DMS114 treated with DMSO at 0.1 percent for 48 hours (cell line): Measurements from ENCODE around the gene ZC2HC1B.

Experiments
- DNase-seq: peaks from one replicate; lab custom pipeline; 2025; ENCODE audit not compliant: unreplicated experiment; lab: John Stamatoyannopoulos, UW

Gene ZC2HC1B

DNA sequence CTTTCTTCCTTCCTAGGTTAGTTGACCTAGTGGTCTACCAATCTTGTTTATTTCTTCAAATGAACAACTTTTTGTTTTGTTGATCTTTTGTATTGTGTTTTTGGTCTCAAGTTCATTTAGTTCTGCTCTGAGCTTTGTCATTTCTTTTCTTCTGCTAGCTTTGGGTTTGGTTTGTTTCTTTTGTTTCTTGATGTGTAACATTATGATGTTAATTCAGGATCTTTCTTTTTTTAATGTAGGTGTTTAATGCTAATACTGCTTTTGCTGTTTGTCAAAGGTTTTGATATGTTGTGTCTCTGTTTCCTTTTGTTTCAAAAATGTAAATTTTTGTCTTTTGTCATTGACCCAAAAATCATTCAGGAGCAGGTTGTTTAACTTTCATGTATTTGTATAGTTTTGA, 65.7 kb downstream of the ZC2HC1B start:
- no peak for DNase-seq

DNA sequence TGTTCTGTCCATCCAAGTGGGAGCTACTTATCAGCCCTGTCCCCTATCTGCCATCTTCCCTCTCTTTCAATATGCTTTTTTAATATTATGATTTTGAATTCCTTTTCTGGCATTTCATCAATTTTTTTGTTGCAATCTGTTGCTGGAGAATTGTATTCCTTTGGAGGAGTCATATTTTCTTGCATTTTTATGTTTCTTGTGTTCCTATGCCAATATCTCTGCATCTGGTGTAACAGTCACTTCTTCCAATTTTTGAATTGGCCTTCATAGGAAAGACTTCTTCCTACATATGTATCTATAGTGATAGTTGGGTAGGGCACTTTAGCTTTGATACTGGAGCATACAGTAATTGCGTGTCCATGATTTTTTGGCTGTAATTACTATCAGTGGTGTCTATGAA, 70.1 kb downstream of the ZC2HC1B start:
- no peak for DNase-seq

DNA sequence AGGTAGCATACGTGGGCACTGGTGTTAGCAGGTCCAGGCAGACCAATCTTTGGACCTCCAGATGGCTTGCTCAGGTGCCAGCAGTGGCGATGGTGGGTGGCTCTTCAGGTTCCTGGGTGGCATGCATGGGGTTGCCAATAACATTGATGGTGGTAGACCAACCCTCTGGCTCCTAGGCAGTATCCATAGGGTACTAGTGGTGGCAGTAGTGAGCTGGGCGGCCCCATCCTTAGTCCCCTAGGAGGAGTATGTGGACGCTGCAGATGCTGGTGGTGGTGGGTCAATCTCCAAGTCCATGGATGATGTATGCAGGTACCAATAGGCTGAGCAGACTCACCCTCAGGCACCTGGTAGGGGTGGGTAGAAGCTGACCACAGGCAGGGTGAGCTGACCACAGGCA, 70.6 kb downstream of the ZC2HC1B start:
- DNase-seq: no peak

DNA sequence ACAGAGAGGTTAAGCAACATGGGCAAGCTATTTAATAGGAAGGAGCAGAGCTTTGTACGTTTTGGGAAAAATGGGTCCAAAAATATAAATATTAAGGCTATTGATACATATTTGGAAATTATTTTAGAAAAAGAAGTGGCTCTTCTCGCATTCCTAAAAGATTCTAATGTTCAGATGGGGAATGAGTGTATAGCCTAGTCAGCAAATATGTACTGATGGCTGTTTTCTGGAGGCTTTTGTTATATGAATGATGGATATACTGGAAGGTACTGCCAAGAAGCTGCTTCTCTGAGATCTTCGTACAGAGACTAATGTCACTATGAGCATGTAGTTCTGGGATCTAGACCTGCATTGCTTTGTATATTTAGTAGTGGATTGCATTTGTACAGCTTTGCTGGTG, 72.1 kb downstream of the ZC2HC1B start:
- no peak for DNase-seq

DNA sequence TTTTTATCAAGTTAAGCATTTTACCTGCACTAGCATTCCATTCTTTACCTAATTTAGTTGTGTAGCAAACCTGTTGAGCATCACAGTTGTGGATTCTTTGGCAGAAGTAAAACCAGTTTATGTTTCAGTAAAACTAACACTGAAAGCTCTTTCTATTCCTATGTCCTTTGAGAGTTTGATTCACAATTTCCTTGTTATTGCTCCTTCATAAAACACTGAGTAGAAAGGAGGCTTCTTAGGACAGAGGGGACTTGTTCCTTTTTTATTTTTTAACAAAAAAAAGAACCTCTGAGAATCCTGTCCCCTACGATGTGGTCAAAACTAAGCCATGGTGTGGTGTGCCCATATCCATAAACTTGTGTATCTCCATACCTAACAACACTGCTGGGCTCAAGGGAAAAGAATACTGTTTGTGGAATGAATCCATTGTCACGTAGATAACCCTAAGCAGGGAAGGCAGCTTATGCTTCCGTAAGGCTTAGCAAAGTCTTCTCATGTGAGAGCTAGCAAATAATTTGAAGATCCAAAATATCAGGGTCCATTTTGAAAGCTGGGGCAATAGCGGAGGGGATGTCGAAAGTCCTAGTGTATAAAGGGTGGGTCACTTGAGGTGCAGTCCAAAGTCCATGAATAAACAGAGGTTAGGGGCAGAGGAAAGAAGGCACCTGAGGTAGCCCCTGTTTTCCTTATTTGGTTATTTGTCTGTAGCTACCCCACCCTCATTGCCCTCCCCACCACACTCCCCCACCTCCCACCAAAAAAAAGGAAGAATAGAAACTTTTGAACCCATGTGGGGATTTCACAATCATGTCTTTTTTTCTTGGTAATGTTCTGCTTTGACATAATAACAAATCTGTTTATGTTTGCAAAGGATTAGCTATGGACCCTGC, 72.7 kb downstream of the ZC2HC1B start:
- DNase-seq: no peak

DNA sequence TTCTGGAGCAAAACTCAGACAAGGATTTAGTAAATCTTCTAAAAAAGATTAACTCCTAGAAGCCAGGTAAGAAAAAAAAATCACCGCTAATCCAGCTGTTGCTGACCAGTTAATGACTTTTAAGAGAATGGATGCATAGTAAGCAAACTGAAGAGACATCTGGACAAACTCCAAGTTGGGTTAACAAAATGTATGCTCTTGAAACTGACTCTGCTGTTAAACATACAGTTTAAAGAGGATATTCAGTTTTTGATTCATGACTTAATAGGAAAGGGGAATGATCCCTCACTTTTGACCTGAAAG, 73.3 kb downstream of the ZC2HC1B start:
- no peak for DNase-seq

DNA sequence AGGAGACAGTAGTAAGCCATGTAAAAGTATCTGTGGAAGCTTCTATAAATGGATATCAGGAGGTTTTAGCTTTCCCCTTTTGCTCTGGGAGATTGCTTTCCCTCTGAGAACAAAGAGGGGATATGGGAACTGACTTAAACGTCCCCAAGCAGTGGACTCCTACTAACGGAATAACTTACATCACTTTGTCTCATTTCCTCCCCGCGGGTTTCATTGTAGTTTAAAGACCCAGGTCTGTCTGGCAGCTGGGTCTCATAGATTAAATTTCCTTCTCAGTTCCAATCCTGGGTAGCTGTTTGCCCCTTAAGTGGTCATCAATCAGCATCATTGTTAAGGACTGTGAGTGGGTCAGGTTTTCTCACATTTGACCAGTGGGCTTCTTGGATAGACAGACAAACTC, 75.1 kb downstream of the ZC2HC1B start:
- DNase-seq: no peak

DNA sequence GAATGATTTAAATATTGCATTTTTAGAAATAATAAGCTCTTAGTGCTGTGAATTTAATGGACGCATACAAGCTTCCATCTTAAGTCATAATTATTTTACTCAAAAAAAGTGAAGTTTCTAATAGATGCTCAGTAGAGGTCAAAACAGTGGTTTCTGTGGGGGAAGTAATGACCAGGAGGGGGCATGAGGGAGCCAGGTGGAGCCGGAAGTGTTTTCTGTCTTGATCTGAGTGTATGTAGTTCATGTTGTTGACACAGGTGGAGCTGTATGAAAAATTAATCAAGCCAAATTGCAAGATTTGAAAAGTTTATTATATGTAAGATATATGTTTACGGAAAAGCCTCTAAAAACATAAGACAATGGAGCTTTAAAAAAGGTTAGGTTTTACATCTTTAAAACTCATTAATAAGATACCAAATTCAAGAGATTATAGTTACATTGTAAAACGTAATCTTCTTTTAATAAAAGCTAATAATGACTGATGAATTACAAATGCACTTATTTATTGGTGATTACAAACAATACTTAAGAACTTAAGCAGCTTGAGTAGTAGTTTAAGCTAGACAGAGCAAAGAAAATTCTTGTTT, 75.8 kb downstream of the ZC2HC1B start:
- DNase-seq: peak; percentile 2

DNA sequence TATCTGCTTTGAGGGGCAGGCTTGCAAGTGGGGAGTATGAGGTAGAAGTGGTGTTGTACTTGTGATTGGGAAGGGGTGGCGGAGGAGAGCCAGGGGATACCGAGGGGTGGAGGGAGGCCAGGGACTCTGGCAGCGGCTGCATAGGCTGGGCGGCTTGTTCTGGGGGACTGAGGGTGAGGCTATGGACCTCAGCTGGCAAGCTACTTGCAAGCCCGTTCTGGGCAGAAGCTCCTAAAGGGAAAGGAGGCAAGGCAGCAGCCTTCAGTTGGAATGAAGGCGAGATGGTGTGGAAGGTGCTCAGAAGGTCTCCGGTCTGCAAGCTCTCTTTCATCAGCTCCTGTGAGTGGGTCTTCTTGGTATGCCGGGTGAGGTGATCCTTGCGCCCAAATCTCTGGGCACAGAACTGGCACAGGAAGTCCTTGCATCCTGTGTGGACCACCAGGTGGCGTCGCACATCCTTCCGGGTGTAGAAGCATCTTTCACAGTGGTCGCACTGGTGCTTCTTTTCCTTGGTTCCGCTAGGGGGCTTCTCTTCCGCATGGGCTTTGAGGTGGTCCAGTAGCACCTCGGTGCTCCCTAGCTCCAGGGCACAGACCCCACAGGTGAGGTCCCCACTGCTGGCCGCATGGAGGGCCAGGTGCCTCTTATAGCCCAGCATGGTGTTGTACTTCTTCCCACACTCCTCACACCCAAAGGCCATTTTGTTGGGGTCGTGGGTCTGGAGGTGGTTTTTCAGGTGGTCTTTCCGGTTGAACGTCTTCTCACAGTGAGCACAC, 77.8 kb downstream of the ZC2HC1B start:
- DNase-seq: no peak

DNA sequence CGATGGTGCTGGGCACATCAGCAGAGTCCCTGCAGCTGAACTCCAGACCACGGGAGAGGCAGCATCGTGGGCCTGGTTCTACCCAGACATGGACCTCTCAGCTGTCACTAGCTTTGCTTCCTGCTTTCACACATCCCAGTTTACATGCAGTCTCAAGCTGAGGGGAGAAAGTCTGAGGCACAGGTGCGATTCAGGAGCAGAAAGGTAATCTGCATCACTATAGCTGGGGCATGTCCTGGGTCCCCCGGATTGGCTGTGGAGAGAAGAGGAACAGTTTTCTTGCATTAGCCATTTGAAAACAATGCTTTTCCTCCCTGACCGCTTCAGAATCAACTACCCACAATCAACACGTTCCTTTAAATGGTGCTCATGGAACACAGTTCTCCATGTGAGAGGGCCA, 83.9 kb downstream of the ZC2HC1B start:
- DNase-seq: no peak

DNA sequence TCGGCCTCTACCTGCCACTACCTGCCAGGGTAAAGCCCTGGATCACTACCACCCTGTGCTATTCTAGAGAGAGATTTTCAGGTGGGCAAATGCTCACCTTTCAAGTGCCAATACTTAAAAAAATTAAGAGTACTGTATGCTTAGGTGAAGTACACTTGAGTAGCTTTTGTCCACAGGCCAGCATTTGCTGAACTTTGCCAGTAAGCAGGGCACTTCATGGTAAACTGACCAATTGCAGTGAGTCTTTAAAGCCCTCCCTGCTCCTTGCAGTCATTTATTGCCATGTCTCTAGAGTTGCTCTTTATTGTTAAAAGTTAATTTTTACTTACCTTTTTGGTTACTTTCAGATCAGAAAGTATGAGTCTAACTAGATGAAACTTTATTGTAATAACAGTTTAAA, 85.3 kb downstream of the ZC2HC1B start:
- no peak for DNase-seq

DNA sequence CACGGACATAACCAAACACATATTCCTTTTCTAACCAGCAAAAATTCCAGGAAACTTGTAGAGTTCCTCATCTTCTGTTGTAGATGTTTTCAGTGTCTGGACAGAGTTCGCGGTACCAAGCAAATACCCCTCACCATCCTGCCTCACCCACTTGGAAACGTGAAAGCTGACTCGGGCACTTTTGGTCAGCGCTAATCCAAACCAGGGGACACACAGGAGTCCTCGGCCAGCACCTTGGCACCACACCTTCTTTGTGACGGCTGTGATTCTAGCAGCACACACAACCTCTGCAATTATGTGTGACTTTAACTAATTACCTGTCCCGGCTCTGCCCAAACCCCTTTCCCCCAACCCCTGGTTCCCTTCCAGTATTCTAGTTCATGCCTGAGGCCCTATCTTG, 85.7 kb downstream of the ZC2HC1B start:
- DNase-seq: no peak

DNA sequence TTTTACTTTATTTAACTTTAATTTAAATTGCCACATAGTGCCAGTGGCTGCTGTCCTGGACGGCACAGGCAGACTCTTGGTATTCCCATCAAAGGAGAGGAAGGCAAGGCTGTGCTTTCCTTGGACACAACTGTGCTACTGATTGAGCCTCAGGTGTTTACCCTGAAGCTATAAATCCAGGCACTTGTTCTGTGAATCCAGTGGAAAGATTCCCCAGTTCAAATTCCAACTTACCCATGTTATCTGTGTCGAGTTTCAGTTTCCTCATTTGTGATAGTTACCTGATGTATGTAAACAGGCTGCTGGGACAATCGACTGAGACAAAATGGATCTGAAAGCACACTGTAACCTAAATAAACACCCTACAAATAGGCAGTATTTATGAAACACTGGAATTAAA, 86.6 kb downstream of the ZC2HC1B start:
- DNase-seq: no peak

DNA sequence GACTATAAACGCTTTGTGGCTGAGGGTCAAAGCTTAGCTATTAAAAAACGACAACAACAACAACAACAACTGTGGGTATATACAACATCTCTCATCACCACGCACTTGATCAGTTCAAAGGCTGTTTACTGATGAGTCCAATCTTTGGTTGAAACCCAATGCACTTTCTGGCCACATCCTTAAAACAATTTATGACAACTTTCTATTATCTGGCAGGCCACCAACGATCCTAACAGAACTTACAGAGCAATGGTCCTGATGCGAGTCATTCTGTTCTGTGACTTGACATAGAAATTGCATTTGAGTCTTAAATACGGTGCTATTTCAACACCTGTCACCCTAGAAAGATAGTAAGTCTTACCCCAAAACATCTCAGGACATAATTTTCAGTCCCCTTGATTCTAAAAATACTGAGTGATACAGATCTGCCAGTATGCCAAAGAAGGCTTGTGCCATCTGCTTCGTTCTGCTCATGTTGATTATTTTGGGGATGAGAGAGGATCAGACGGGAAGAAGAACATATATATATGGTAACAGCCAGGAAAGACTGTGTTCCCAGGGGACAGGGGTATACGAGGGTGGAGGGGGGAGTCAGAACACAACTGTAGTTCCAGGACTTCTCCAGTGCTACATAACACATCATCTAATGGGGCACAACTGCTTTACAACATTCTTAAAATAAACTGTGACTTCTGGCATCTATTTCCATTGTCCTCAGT, 87.9 kb downstream of the ZC2HC1B start:
- no peak for DNase-seq

DNA sequence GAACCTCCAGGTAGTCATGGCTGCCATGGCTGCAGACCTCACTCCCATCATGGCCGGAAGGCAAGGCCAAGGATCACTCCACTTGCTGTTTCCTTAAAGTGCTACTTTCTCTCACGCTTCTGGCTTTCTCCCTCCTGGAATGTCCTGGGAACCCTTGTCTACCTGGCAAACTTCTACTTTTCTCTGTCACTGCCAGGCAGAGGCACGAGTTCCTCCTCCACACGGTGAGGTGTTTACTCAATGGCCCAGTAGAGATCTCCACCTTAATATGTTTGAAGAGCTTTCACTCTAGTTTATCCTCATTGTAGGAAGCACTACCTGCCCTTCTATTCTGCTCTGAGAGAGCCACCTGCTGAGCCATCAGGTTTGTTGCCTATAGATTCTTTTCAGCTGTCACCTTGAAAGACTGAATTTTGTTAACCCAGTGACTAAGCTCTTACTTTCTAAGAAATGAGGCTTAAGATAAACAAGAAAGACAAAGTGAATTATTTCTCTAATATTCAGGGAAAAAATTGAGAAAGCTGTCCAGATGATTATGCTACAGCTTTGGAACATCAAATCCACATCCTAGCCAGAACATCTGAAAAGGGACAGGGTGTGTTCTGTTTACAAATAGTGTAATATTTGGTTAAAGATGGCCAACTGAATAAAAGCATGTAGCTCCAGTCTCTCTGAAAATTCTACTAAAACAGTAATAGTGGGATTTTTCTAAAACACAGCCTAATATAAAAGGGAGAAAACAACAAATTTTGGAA, 88.8 kb downstream of the ZC2HC1B start:
- DNase-seq: no peak

DNA sequence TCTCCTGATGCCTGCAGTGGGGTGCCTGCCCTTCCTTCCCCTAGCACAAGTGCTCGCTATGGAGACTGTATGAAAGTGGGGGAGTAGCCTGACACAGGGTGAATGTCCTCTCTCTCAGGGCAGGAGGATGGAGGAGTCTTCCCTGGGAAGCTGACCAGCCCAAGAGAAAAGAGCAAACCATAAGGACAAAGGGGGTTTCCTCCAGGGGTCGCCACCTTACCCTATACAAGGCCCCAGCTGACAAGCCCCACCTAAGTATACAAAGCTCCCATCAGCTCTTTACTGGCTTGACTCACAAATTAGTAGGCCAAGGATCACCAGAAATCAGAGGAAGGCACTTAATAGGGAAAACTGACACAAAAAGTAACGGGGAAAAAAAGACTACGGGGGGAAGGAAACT, 89.6 kb downstream of the ZC2HC1B start:
- DNase-seq: no peak

DNA sequence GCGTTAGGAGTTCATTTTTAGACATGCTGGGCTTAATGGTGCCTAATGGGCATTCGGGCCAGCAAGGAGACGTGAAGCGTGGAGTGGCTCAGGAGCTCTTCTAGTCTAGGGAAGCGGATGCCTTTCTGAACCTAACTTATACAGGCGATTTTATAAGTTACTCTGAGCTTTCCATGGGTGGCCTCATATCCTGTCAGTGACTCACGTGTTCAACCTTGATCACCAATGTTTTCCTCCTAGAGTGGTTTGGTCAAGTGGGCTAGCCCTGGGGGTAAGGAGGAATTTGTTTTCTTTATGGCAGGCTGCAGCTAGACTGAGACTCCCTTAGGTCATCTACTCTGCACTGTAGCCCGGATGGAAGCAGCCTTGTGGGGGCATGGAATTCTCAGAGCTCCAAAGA, 91.7 kb downstream of the ZC2HC1B start:
- no peak for DNase-seq

DNA sequence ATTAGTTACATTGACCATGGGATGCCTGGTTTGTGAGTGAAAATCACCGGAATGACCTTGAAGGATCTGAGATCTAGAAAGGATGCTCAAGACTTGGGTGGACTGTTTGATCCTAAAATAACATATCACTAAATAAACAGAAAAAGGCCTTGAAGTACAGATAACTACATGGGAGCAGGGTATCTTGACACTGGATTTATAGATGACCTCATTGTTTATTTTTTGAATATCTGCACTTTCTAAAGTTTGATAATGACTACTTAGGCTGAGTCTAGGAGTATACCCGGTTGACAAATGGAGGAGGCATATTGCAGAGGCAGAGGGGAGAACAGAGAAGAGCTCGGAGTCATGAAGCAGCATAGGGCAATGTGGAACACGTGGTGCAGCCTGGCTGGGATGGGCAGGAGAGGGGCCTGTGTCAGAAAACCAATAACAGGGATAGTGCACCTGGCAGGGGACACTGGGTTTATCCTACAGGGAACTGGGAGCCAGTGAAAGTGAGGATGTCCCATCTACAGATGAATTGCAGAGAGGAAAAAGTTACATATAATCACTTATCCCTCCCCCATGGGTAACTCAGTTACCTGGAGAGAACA, 93.5 kb downstream of the ZC2HC1B start:
- DNase-seq: no peak

DNA sequence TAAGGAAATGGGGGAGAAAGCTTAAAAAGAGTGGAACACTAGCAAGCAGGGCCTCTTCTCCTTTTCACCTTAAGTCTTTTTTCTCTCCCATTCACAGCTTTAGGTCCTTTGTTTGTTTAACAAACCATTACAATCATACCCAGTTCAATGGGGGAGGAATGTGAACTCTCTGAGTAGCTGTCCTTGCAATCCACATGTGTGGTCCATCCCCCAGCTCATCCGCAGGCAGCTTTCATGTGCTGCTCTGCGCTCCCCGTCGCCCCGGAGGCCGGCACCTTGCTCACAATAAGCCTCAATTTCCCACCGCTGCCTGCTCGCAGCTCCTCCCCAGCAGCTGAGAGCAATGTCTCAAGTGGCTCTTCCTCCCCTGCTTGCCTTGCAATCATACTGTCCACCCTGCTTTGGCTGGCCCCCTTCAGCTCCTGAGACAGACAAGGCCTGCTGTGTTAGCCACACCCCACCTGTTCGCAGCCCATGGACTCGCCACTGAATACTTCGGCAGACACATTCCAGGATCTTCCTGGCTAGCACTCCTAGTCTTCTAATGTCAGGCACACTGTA, 94.6 kb downstream of the ZC2HC1B start:
- no peak for DNase-seq

DNA sequence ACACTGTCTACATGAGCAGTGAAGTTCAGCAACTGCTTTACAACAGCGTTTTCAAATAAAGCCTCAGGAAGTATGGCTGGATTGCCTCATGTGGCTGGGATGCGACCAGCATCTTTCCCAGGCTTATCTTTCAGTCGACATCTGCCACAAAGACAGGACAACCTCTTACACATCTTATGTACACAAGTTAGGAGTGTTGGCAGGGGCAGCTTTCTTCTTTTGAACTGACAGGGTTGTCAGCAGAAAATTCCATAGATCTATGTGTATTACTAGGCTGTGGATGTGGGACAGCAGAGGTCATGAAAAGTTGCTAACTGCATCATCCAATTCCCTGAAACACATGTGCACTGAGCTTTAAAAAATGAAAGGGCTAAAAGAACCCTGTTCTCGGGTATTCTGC, 95.7 kb downstream of the ZC2HC1B start:
- no peak for DNase-seq
